GM23338 (cell line): Measurements from ENCODE around the gene ZNF418. TPM values are rescaled to one million over a fixed set of nuclear protein-coding genes. Genes with fewer than 3 reads are reported as not detected.

Source experiments
- ATAC-seq: fragments of 200-7000 bp; cut with Tn5 transposase; 3 replicates; pipeline ENCODE4 v1.9.1; 2020
- DNase-seq: peaks from one replicate; pipeline ENCODE4 v3.0.0-alpha.2; 2015; ENCODE audit warnings: low spot score
- H2AFZ ChIP-seq: fragments of 200-600 bp; sonication (generic); 2 replicates; pipeline ENCODE4 v1.8.0; 2016; ENCODE audit warnings: antibody characterized with exemption, mild to moderate bottlenecking, moderate library complexity
- H3F3A ChIP-seq: fragments of 200-600 bp; sonication (generic); replicated peaks from 2 replicates; pipeline ENCODE4 v1.8.0; 2017; ENCODE audit warnings: antibody characterized with exemption, mixed run types, low read depth
- H3K27ac ChIP-seq: fragments of 200-600 bp; sonication (generic); 2 replicates; pipeline ENCODE4 v1.6.1; 2016; ENCODE audit warnings: low read depth
- H3K27me3 ChIP-seq: fragments of 200-600 bp; sonication (generic); 2 replicates; pipeline ENCODE4 v1.8.0; 2016; ENCODE audit warnings: mild to moderate bottlenecking, mixed run types, moderate library complexity; ENCODE audit not compliant: insufficient read depth
- H3K36me3 ChIP-seq: fragments of 200-600 bp; sonication (generic); 2 replicates; pipeline ENCODE4 v1.8.0; 2016; ENCODE audit warnings: mild to moderate bottlenecking; ENCODE audit not compliant: insufficient read depth
- H3K4me1 ChIP-seq: fragments of 200-600 bp; sonication (generic); 2 replicates; pipeline ENCODE4 v1.8.0; 2016; ENCODE audit warnings: mild to moderate bottlenecking, moderate library complexity; ENCODE audit not compliant: insufficient read depth
- H3K4me2 ChIP-seq: fragments of 200-600 bp; sonication (generic); 2 replicates; pipeline ENCODE4 v1.7.1; 2017; ENCODE audit warnings: mixed run types
- H3K4me3 ChIP-seq: fragments of 200-600 bp; sonication (generic); 2 replicates; pipeline ENCODE4 v1.6.1; 2016; ENCODE audit warnings: mixed run types
- H3K79me2 ChIP-seq: fragments of 200-600 bp; sonication (generic); replicated peaks from 2 replicates; pipeline ENCODE4 v1.8.0; 2017; ENCODE audit warnings: mild to moderate bottlenecking; ENCODE audit not compliant: insufficient read depth
- H3K9me2 ChIP-seq: fragments of 200-600 bp; sonication (generic); 2 replicates; pipeline ENCODE4 v1.8.0; 2017; ENCODE audit not compliant: insufficient read depth
- H4K20me1 ChIP-seq: fragments of 200-600 bp; sonication (generic); replicated peaks from 2 replicates; pipeline ENCODE4 v1.8.0; 2017; ENCODE audit warnings: mild to moderate bottlenecking; ENCODE audit not compliant: insufficient read depth
- H3K27ac Mint-ChIP-seq: 2 replicates; pipeline ENCODE4 v1.8.0; 2020; ENCODE audit warnings: inconsistent platforms, mild to moderate bottlenecking, moderate library complexity, mixed read lengths
- H3K27me3 Mint-ChIP-seq: 3 replicates; pipeline ENCODE4 v1.8.0; 2022; ENCODE audit warnings: low read depth, mild to moderate bottlenecking, moderate library complexity, mixed read lengths, inconsistent platforms; ENCODE audit not compliant: insufficient read depth, poor library complexity
- H3K36me3 Mint-ChIP-seq: 3 replicates; pipeline ENCODE4 v1.8.0; 2021; ENCODE audit warnings: low read depth, mild to moderate bottlenecking, inconsistent platforms, moderate library complexity, mixed read lengths
- H3K4me1 Mint-ChIP-seq: 3 replicates; pipeline ENCODE4 v1.8.0; 2020; ENCODE audit warnings: mild to moderate bottlenecking, inconsistent platforms, mixed read lengths
- H3K4me3 Mint-ChIP-seq: 3 replicates; pipeline ENCODE4 v1.8.0; 2021; ENCODE audit warnings: moderate library complexity, mild to moderate bottlenecking, inconsistent platforms, mixed read lengths
- H3K9me3 Mint-ChIP-seq: 3 replicates; pipeline ENCODE4 v1.8.0; 2020; ENCODE audit warnings: moderate library complexity, mild to moderate bottlenecking, inconsistent platforms, mixed read lengths
- CTCF ChIP-seq, 2 experiments: fragments of 200-600 bp in 1 of 2; sonication (generic) in 1 of 2; conservative IDR thresholded peaks; 2 replicates each; pipeline versions ENCODE4 v1.5.1 to v1.6.1; 2016 to 2017; ENCODE audit warnings: antibody characterized with exemption in 2 of 2, low read depth in 2 of 2, mild to moderate bottlenecking in 2 of 2, moderate library complexity in 1 of 2
- ETS1 ChIP-seq: IDR thresholded peaks from 2 replicates; pipeline ENCODE4 v1.6.1; 2016; ENCODE audit warnings: antibody characterized with exemption
- EZH2 ChIP-seq: fragments of 200-600 bp; sonication (generic); IDR thresholded peaks from one replicate; pipeline ENCODE4 v1.8.0; 2017; ENCODE audit warnings: antibody characterized with exemption, mild to moderate bottlenecking, low read depth; ENCODE audit not compliant: unreplicated experiment
- EZH2phosphoT487 ChIP-seq: fragments of 200-600 bp; sonication (generic); IDR thresholded peaks from one replicate; pipeline ENCODE4 v1.8.1; 2018; ENCODE audit warnings: antibody characterized with exemption; ENCODE audit not compliant: unreplicated experiment
- NANOG ChIP-seq: IDR thresholded peaks from 2 replicates; pipeline ENCODE4 v1.6.1; 2016; ENCODE audit warnings: antibody characterized with exemption, borderline replicate concordance
- POLR2AphosphoS5 ChIP-seq: IDR thresholded peaks from 2 replicates; pipeline ENCODE4 v1.6.1; 2016; ENCODE audit warnings: antibody characterized with exemption, low read depth
- STAT1 ChIP-seq: IDR thresholded peaks from one replicate; pipeline ENCODE4 v1.6.1; 2016; ENCODE audit warnings: antibody characterized with exemption; ENCODE audit not compliant: unreplicated experiment
- ZNF462 ChIP-seq: fragments of 250-450 bp; sonication (Bioruptor Pico); IDR thresholded peaks from 2 replicates; pipeline ENCODE4 v1.5.0; 2020; ENCODE audit warnings: mild to moderate bottlenecking, moderate library complexity
- polyA plus RNA-seq: library from polyadenylated mRNA; unstranded; fragments of >200 nt; fragmentation: Nextera tagmentation; extraction: Ambion mirVana; gene quantifications from 2 replicates; pipeline ENCODE4 v1.2.1, GENCODE V29; 2016
- total RNA-seq: library from RNA; depleted of rRNA; stranded (reverse); fragments of >200 nt; shearing (Covaris generic); gene quantifications from 2 replicates; pipeline ENCODE4 v1.2.3, GENCODE V29; 2014
- TF ChIP-seq, protein P1 (sequence below): IDR thresholded peaks from one replicate; pipeline ENCODE4 v1.6.1; 2018; ENCODE audit warnings: antibody characterized with exemption; ENCODE audit not compliant: unreplicated experiment

Gene ZNF418
- total and polyA plus RNA-seq, 2 experiments from 2014 or later = 11.1 to 13.4 TPM

DNA sequence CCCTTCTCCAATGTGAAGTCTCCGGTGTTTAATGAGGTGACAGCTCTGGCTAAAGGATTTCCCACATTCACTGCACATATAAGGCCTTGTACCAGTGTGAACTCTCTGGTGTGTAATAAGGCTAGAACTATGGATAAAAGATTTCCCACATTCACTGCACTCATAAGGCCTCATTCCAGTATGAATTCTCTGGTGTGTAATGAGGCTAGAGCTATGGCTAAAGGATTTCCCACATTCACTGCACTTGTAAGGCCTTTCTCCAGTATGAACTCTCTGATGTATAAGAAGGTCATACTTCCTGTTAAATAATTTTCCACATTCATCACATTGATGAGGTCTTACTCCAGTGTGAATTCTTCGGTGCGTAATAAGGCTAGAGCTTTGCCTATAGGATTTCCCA, 6.4 kb upstream of the ZNF418 start:
- DNase-seq = no peak
- peaks cover 6% of the 10 kb centered on the region for H3K4me1 ChIP-seq
- H4K20me1 ChIP-seq = peaks cover 21% of the 10 kb centered on the region
- H2AFZ ChIP-seq = no peak overlapping the region
- 0 out of 2 replicates have a peak, but pooled peaks cover 1% of the 10 kb centered on the region for H3F3A ChIP-seq
- Mint-ChIP-seq H3K36me3 (peaks cover 62% of the 10 kb centered on the region), H3K27ac (no peak overlapping the region), H3K27me3 (peaks cover 6% of the 10 kb centered on the region), H3K4me3 (no peak overlapping the region), H3K4me1 (peaks cover 10% of the 10 kb centered on the region), H3K9me3 (no peaks in the 10 kb centered on the region; the same call in 2 of the 3 replicates)
- ATAC-seq = no peak
- peaks cover 56% of the 10 kb centered on the region for H3K79me2 ChIP-seq
- H3K27ac ChIP-seq = no peak overlapping the region
- TF ChIP-seq NANOG (no peak), STAT1 (no peak), CTCF (conservative IDR thresholded peaks at IDR 0.05; ENCODE audit: low read depth in 2 of 2) (no peak), EZH2phosphoT487 (no peak), POLR2AphosphoS5 (no peak), ETS1 (no peak), EZH2 (no peak), ZNF462 (CRISPR knock-in tag) (no peak)
- TF ChIP-seq, protein P1, sequence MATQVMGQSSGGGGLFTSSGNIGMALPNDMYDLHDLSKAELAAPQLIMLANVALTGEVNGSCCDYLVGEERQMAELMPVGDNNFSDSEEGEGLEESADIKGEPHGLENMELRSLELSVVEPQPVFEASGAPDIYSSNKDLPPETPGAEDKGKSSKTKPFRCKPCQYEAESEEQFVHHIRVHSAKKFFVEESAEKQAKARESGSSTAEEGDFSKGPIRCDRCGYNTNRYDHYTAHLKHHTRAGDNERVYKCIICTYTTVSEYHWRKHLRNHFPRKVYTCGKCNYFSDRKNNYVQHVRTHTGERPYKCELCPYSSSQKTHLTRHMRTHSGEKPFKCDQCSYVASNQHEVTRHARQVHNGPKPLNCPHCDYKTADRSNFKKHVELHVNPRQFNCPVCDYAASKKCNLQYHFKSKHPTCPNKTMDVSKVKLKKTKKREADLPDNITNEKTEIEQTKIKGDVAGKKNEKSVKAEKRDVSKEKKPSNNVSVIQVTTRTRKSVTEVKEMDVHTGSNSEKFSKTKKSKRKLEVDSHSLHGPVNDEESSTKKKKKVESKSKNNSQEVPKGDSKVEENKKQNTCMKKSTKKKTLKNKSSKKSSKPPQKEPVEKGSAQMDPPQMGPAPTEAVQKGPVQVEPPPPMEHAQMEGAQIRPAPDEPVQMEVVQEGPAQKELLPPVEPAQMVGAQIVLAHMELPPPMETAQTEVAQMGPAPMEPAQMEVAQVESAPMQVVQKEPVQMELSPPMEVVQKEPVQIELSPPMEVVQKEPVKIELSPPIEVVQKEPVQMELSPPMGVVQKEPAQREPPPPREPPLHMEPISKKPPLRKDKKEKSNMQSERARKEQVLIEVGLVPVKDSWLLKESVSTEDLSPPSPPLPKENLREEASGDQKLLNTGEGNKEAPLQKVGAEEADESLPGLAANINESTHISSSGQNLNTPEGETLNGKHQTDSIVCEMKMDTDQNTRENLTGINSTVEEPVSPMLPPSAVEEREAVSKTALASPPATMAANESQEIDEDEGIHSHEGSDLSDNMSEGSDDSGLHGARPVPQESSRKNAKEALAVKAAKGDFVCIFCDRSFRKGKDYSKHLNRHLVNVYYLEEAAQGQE = no peak
- H3K36me3 ChIP-seq = peaks cover 15% of the 10 kb centered on the region; the same call in 1 of the 2 replicates
- no peak overlapping the region for H3K4me2 ChIP-seq
- H3K27me3 ChIP-seq = no peaks in the 10 kb centered on the region
- H3K9me2 ChIP-seq = no peaks in the 10 kb centered on the region
- H3K4me3 ChIP-seq = no peak overlapping the region
